ENCODE measurements around the gene NRIP1.

Gene NRIP1

GRCh38 chr21:15006594-15007230, 58.1 kb downstream of the NRIP1 start:
- Histone ChIP-seq H3K27me3 (ENCODE audit: control insufficient read depth, insufficient read depth, low read length) (peaks cover 46% of the 10 kb centered on the region), H3K9ac (ENCODE audit: low read depth, low read length) (no peak overlapping the region), H3K4me3 (ENCODE audit: low read depth, low read length) (no peak overlapping the region), H3K36me3 (ENCODE audit: control insufficient read depth, insufficient read depth, low read length) (no peaks in the 10 kb centered on the region), H3K27ac (ENCODE audit: low read depth, low read length) (no peak overlapping the region), H3K9me3 (ENCODE audit: control insufficient read depth, insufficient read depth, low read length) (no peaks in the 10 kb centered on the region), H3K4me1 (ENCODE audit: control insufficient read depth, insufficient read depth, low read length) (peaks cover 44% of the 10 kb centered on the region)

DNA sequence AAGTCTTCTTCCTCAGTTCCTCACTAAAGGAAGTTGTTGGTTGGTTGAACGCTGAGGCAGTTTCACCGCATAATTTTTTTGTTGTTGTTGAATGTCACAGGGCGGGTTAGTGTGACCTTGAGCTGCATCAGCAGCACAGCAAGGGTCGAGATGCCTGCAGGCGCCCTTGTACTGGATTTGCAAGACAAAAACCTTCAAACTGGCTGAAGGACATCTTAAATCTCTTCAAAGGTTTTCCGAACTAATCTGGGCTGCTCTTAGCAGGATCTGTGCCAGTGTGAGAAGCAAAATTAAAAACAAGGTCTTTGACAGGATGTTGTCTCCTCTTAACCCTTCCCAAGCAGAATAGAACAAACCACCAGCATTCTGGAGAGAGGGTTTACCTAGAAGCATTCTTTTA, 59.4 kb downstream of the NRIP1 start:
- Histone ChIP-seq H3K36me3 (ENCODE audit: control insufficient read depth, insufficient read depth, low read length) (no peaks in the 10 kb centered on the region), H3K9me3 (ENCODE audit: control insufficient read depth, insufficient read depth, low read length) (no peaks in the 10 kb centered on the region), H3K27me3 (ENCODE audit: control insufficient read depth, insufficient read depth, low read length) (peaks cover 46% of the 10 kb centered on the region), H3K9ac (ENCODE audit: low read depth, low read length) (no peak overlapping the region), H3K27ac (ENCODE audit: low read depth, low read length) (peak overlapping the region; percentile 70), H3K4me3 (ENCODE audit: low read depth, low read length) (peak overlapping the region; percentile 21; the same call in 1 of the 2 replicates), H3K4me1 (ENCODE audit: control insufficient read depth, insufficient read depth, low read length) (peaks cover 47% of the 10 kb centered on the region)

GRCh38 chr21:15004721-15005370, 60.0 kb downstream of the NRIP1 start:
- Histone ChIP-seq H3K9ac (ENCODE audit: low read depth, low read length) (no peak overlapping the region), H3K27me3 (ENCODE audit: control insufficient read depth, insufficient read depth, low read length) (peaks cover 46% of the 10 kb centered on the region), H3K4me3 (ENCODE audit: low read depth, low read length) (no peak overlapping the region), H3K9me3 (ENCODE audit: control insufficient read depth, insufficient read depth, low read length) (no peaks in the 10 kb centered on the region), H3K36me3 (ENCODE audit: control insufficient read depth, insufficient read depth, low read length) (no peaks in the 10 kb centered on the region), H3K27ac (ENCODE audit: low read depth, low read length) (peak overlapping the region; percentile 70), H3K4me1 (ENCODE audit: control insufficient read depth, insufficient read depth, low read length) (peaks cover 50% of the 10 kb centered on the region)

- Histone ChIP-seq H3K4me3 (ENCODE audit: low read depth, low read length) (no peak overlapping the region), H3K4me1 (ENCODE audit: control insufficient read depth, insufficient read depth, low read length) (peaks cover 50% of the 10 kb centered on the region), H3K9me3 (ENCODE audit: control insufficient read depth, insufficient read depth, low read length) (no peaks in the 10 kb centered on the region), H3K27me3 (ENCODE audit: control insufficient read depth, insufficient read depth, low read length) (peaks cover 46% of the 10 kb centered on the region), H3K27ac (ENCODE audit: low read depth, low read length) (no peak overlapping the region), H3K9ac (ENCODE audit: low read depth, low read length) (no peak overlapping the region), H3K36me3 (ENCODE audit: control insufficient read depth, insufficient read depth, low read length) (no peaks in the 10 kb centered on the region)
Observed at GRCh38 chr21:15003463-15004135, 61.2 kb downstream of the NRIP1 start.

- Histone ChIP-seq H3K27ac (ENCODE audit: low read depth, low read length) (peak overlapping the region; percentile 6), H3K4me1 (ENCODE audit: control insufficient read depth, insufficient read depth, low read length) (peaks cover 52% of the 10 kb centered on the region), H3K9ac (ENCODE audit: low read depth, low read length) (no peak overlapping the region), H3K9me3 (ENCODE audit: control insufficient read depth, insufficient read depth, low read length) (no peaks in the 10 kb centered on the region), H3K4me3 (ENCODE audit: low read depth, low read length) (peak overlapping the region; percentile 16; the same call in 1 of the 2 replicates), H3K27me3 (ENCODE audit: control insufficient read depth, insufficient read depth, low read length) (peaks cover 44% of the 10 kb centered on the region), H3K36me3 (ENCODE audit: control insufficient read depth, insufficient read depth, low read length) (no peaks in the 10 kb centered on the region)
Observed at GRCh38 chr21:15001857-15002606, 62.8 kb downstream of the NRIP1 start.

DNA sequence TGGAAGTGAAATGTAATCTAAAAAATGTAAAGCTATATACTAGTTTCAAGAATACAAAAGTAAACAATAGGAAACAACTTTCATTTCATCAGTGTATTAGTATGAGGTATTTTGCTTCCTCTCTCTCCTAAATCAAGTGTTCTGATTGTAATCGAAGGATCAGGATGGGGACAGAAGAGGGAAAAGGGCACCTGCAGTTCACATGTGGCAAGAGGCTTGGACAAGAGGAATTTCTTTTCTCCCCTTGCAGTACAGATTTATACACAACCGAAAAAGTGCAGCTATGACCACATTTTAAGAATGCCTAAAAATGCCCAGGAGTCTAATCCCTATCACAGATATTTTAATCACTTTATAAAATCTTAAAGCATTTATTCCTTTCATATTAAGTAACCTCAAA, 63.7 kb downstream of the NRIP1 start:
- Histone ChIP-seq H3K27me3 (ENCODE audit: control insufficient read depth, insufficient read depth, low read length) (peaks cover 35% of the 10 kb centered on the region), H3K27ac (ENCODE audit: low read depth, low read length) (no peak overlapping the region), H3K9me3 (ENCODE audit: control insufficient read depth, insufficient read depth, low read length) (no peaks in the 10 kb centered on the region), H3K4me3 (ENCODE audit: low read depth, low read length) (no peak overlapping the region), H3K36me3 (ENCODE audit: control insufficient read depth, insufficient read depth, low read length) (no peaks in the 10 kb centered on the region), H3K9ac (ENCODE audit: low read depth, low read length) (no peak overlapping the region), H3K4me1 (ENCODE audit: control insufficient read depth, insufficient read depth, low read length) (peaks cover 49% of the 10 kb centered on the region)

GRCh38 chr21:15000081-15000480, 64.7 kb downstream of the NRIP1 start:
- Histone ChIP-seq H3K36me3 (ENCODE audit: control insufficient read depth, insufficient read depth, low read length) (no peaks in the 10 kb centered on the region), H3K9me3 (ENCODE audit: control insufficient read depth, insufficient read depth, low read length) (no peaks in the 10 kb centered on the region), H3K4me1 (ENCODE audit: control insufficient read depth, insufficient read depth, low read length) (peaks cover 41% of the 10 kb centered on the region)

DNA sequence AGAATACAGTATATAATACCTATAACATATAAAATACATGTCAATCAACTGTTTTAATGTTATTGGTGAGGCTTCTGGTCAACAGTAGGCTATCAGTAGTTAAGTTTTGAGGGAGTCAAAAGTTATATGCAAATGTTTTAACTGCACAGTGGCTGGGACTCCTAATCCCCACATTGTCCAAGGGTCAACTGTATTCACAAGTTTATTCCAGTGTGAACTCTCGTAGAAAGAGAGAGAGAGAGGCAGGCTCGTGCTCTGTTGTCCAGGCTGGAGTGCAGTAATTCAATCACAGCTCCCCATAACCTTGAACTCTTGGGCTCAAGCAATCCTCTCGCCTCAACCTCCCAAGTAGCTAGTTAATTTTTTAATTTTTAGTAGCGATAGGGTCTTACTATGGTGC, 66.0 kb downstream of the NRIP1 start:
- Histone ChIP-seq H3K36me3 (ENCODE audit: control insufficient read depth, insufficient read depth, low read length) (no peaks in the 10 kb centered on the region), H3K9ac (ENCODE audit: low read depth, low read length) (no peak overlapping the region), H3K4me1 (ENCODE audit: control insufficient read depth, insufficient read depth, low read length) (peaks cover 36% of the 10 kb centered on the region), H3K4me3 (ENCODE audit: low read depth, low read length) (no peak overlapping the region), H3K27me3 (ENCODE audit: control insufficient read depth, insufficient read depth, low read length) (peaks cover 17% of the 10 kb centered on the region), H3K9me3 (ENCODE audit: control insufficient read depth, insufficient read depth, low read length) (no peaks in the 10 kb centered on the region), H3K27ac (ENCODE audit: low read depth, low read length) (no peak overlapping the region)

More at GRCh38 chr21:15000081-15000480, 64.7 kb downstream of the NRIP1 start:
- Histone ChIP-seq H3K9ac (ENCODE audit: low read depth, low read length) (no peak overlapping the region), H3K27me3 (ENCODE audit: control insufficient read depth, insufficient read depth, low read length) (peaks cover 30% of the 10 kb centered on the region), H3K4me3 (ENCODE audit: low read depth, low read length) (no peak overlapping the region), H3K27ac (ENCODE audit: low read depth, low read length) (no peak overlapping the region)

- Histone ChIP-seq H3K27ac (ENCODE audit: low read depth, low read length) (no peak overlapping the region), H3K27me3 (ENCODE audit: control insufficient read depth, insufficient read depth, low read length) (peaks cover 13% of the 10 kb centered on the region), H3K9ac (ENCODE audit: low read depth, low read length) (no peak overlapping the region), H3K4me1 (ENCODE audit: control insufficient read depth, insufficient read depth, low read length) (peaks cover 32% of the 10 kb centered on the region), H3K4me3 (ENCODE audit: low read depth, low read length) (no peak overlapping the region), H3K36me3 (ENCODE audit: control insufficient read depth, insufficient read depth, low read length) (no peaks in the 10 kb centered on the region), H3K9me3 (ENCODE audit: control insufficient read depth, insufficient read depth, low read length) (no peaks in the 10 kb centered on the region)
Observed at GRCh38 chr21:14998336-14998735, 66.5 kb downstream of the NRIP1 start.

DNA sequence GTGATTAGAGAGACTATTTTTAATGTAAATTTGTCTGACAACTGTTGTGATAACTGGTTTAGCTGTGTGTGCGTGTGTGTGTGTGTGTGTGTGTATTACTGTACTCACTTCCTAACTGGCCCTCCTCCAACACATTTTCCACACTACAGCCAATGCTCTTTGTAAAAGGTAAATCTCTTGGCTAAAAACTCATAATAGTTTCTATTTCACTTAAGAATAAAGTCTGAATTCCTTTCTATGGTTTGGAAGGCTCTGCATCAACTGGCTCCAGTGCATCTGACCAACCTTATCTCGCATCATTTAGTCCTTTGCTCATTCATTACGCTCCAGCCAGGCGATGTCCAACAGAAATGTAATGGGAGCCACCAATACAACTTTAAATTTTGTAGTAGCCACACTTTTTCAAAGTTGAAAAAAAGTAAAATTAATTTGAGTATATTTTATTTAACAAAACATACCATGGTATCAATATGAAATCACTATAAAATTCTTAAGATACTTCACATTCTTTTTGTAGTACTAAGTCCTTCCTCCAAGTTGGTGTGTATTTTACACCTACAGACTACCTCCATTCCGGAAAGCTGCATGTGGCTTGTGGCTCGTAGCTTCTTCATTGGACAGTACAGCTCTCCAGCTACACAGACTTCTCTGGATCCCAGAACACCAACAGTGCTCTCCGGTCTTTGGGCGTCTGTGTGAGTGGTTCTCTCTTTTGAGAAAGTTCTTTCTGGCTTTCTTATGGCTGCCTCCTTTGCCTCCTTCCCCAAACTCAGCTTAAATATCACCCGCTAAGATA, 68.9 kb downstream of the NRIP1 start:
- Histone ChIP-seq H3K27me3 (ENCODE audit: control insufficient read depth, insufficient read depth, low read length) (peaks cover 1% of the 10 kb centered on the region; the same call in 1 of the 2 replicates), H3K27ac (ENCODE audit: low read depth, low read length) (no peak overlapping the region), H3K4me3 (ENCODE audit: low read depth, low read length) (no peak overlapping the region), H3K9me3 (ENCODE audit: control insufficient read depth, insufficient read depth, low read length) (no peaks in the 10 kb centered on the region), H3K9ac (ENCODE audit: low read depth, low read length) (no peak overlapping the region), H3K4me1 (ENCODE audit: control insufficient read depth, insufficient read depth, low read length) (peaks cover 13% of the 10 kb centered on the region; the same call in 1 of the 2 replicates), H3K36me3 (ENCODE audit: control insufficient read depth, insufficient read depth, low read length) (no peaks in the 10 kb centered on the region)
